ENCODE results near the gene C3orf52.

DNA sequence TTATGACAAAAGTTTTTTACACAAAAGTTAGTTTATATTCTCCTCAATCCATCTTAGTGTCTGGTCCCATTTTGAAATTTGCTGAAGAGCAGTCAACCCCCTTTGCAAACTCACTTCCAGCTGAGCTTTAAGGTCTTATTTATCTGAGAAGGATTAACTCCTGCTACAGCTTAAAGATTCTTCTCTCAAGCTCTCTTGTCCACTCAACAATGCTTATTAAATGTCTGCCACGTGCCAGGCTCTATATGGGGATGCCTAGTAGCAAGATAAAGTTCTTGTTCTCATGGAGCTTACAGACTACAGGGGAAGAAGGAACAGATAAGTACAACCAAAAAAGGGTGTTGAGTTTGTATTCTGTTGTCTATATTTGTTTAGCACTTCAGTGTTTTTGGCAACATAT, 33.0 kb upstream of the C3orf52 start:
- TF ChIP-seq YY1 (IDR thresholded peaks at IDR 0.05; ENCODE audit: insufficient read depth, insufficient read length): no peak
- no peak for TF ChIP-seq ZNF274 (IDR thresholded peaks at IDR 0.05; ENCODE audit: low read depth, low read length)
